K562 (cell line): ENCODE measurements around the gene EPDR1.

Source experiments
- ARID3A ChIP-seq: IDR thresholded peaks from 2 replicates; pipeline ENCODE4 v1.6.1; 2012; ENCODE audit warnings: low read depth, low read length, improper control_type of control experiment, borderline replicate concordance
- CTCF ChIP-seq, 3 experiments: IDR thresholded peaks in 2 of 3; conservative IDR thresholded peaks in 1 of 3; 2 replicates each; pipeline ENCODE4 v1.5.1; 2011 to 2012; ENCODE audit warnings: low read length in 3 of 3, mild to moderate bottlenecking in 3 of 3, control low read depth in 2 of 3, improper control_type of control experiment in 1 of 3, inconsistent platforms in 1 of 3, low read depth in 1 of 3, mixed read lengths in 1 of 3, moderate library complexity in 1 of 3; ENCODE audit not compliant: insufficient read depth in 2 of 3
- NCOR1 ChIP-seq: fragments of 450-650 bp; IDR thresholded peaks from 2 replicates; pipeline ENCODE4 v1.6.1; 2016; ENCODE audit warnings: mild to moderate bottlenecking, moderate library complexity
- NFE2 ChIP-seq: IDR thresholded peaks from 2 replicates; pipeline ENCODE4 v1.6.1; 2014; ENCODE audit warnings: antibody characterized with exemption, low read depth
- NR1H2 ChIP-seq: sonication (generic); formaldehyde crosslinking; IDR thresholded peaks from 2 replicates; pipeline ENCODE4 v1.4.0; 2020; ENCODE audit warnings: mild to moderate bottlenecking, missing genetic modification reagents
- RFX5 ChIP-seq: IDR thresholded peaks from 2 replicates; pipeline ENCODE4 v1.6.1; 2011; ENCODE audit warnings: low read depth, mild to moderate bottlenecking, improper control_type of control experiment, low read length
- SMC3 ChIP-seq: conservative IDR thresholded peaks from 2 replicates; pipeline ENCODE4 v1.6.1; 2011; ENCODE audit warnings: low read depth, low read length, improper control_type of control experiment; ENCODE audit not compliant: insufficient read depth
- TCF7L2 ChIP-seq: fragments of 150-350 bp; IDR thresholded peaks from 2 replicates; pipeline ENCODE4 v1.6.1; 2016; ENCODE audit warnings: low read depth, mild to moderate bottlenecking, low read length, moderate library complexity
- TFE3 ChIP-seq: fragments of 450-650 bp; formaldehyde crosslinking; IDR thresholded peaks from 2 replicates; pipeline ENCODE4 v1.4.0; 2020; ENCODE audit warnings: mild to moderate bottlenecking, mixed read lengths
- USF1 ChIP-seq: sonication (generic); formaldehyde crosslinking; IDR thresholded peaks from 2 replicates; pipeline ENCODE4 v1.9.0; 2022; ENCODE audit warnings: mild to moderate bottlenecking, missing genetic modification reagents
- ZFP36 ChIP-seq: fragments of 150-350 bp; IDR thresholded peaks from 2 replicates; pipeline ENCODE4 v1.6.1; 2018; ENCODE audit warnings: low read length, low read depth; ENCODE audit not compliant: partially characterized antibody
- ZHX1 ChIP-seq: fragments of 150-350 bp; conservative IDR thresholded peaks from 2 replicates; pipeline ENCODE4 v1.6.1; 2014; ENCODE audit warnings: low read length

- no peak for TF ChIP-seq TCF7L2
- TF ChIP-seq CTCF (IDR thresholded peaks at IDR 0.05 in 2 of 3, conservative IDR thresholded peaks at IDR 0.05 in 1 of 3; ENCODE audit: insufficient read depth in 2 of 3, low read depth in 1 of 3, low read length in 3 of 3): no peak
- no peak for TF ChIP-seq NR1H2 (CRISPR knock-in tag)
- TF ChIP-seq TFE3 (CRISPR knock-in tag): no peak
- TF ChIP-seq ARID3A: no peak
- no peak for TF ChIP-seq NCOR1
- no peak for TF ChIP-seq RFX5
- TF ChIP-seq ZFP36: no peak
- no peak for TF ChIP-seq NFE2
- TF ChIP-seq ZHX1: no peak
- no peak for TF ChIP-seq USF1 (CRISPR knock-in tag)
- no peak for TF ChIP-seq SMC3
These were observed 66.5 kb downstream of the EPDR1 start for GRCh38 chr7:37986908-37987330.
